OCI-LY1 (cell line): ENCODE data around the gene DPH2.

Source experiments
- EZH2 ChIP-seq: fragments of 200-600 bp; sonication (generic), shearing (Covaris generic); IDR thresholded peaks from 2 replicates; pipeline ENCODE4 v1.8.0; 2017; ENCODE audit warnings: borderline replicate concordance, mixed run types, mild to moderate bottlenecking, antibody characterized with exemption, low read length, moderate library complexity, mixed read lengths
- TF ChIP-seq, protein P1 (sequence below): fragments of 200-600 bp; sonication (generic), shearing (Covaris generic); IDR thresholded peaks from 2 replicates; pipeline ENCODE4 v1.5.1; 2017; ENCODE audit warnings: mild to moderate bottlenecking, antibody characterized with exemption, low read length, moderate library complexity, mixed read lengths

DNA sequence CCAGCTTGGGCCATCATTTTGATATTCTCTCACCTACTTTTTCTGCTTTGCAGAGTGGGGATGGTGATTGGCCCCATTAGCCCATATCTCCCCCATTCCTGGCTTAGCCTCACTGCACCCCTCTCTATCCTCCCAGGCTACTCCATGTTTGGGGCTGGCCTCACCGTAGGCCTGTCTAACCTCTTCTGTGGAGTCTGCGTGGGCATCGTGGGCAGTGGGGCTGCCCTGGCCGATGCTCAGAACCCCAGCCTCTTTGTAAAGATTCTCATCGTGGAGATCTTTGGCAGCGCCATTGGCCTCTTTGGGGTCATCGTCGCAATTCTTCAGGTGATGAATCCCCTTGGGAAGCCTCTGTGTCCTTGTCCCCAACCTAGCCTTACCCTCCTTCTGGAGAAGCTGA lies 7.1 kb downstream of the DPH2 start:
- no peak for TF ChIP-seq EZH2
- TF ChIP-seq, protein P1, sequence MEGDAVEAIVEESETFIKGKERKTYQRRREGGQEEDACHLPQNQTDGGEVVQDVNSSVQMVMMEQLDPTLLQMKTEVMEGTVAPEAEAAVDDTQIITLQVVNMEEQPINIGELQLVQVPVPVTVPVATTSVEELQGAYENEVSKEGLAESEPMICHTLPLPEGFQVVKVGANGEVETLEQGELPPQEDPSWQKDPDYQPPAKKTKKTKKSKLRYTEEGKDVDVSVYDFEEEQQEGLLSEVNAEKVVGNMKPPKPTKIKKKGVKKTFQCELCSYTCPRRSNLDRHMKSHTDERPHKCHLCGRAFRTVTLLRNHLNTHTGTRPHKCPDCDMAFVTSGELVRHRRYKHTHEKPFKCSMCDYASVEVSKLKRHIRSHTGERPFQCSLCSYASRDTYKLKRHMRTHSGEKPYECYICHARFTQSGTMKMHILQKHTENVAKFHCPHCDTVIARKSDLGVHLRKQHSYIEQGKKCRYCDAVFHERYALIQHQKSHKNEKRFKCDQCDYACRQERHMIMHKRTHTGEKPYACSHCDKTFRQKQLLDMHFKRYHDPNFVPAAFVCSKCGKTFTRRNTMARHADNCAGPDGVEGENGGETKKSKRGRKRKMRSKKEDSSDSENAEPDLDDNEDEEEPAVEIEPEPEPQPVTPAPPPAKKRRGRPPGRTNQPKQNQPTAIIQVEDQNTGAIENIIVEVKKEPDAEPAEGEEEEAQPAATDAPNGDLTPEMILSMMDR: no peak
